ENCODE data around the gene PIP5K1B.

The PIP5K1B gene

DNA sequence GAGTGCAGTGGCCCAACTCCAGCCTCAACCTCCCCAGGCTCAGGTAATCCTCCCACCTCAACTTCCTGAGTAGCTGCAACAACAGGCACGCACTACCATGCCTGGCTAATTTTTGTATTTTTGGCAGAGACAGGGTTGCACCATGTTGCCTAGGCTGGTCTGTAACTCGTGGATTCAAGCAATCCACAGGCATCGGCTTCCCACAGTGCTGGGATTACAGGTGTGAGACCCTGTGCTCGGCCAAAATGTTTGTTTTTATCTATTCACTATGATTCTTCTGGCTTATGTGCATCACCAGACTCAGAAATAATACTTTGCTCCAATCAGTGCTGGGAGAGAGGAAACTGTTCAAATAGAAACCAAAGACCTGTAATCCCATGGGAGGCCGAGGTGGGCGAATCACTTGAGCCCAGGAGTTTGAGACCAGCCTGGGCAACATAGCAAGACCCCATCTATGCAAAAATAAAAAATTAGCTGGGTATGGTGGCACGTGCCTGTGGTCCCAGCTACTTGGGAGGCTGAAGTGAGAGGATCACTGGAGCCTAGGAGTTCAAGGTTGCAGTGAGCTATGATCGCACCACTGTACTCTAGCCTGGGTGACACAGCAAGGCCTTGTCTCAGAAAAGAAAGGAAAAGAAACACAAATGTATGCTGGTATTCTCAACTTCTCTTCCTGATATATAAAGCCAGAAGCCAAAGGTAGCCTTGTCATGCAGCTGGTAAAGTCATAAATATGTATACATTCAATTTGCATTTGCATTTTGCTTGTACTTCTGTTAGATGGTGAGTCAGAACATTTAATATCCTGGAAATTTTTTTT is 4.5 kb downstream of the PIP5K1B start:
- DNase-seq: no peak

DNA sequence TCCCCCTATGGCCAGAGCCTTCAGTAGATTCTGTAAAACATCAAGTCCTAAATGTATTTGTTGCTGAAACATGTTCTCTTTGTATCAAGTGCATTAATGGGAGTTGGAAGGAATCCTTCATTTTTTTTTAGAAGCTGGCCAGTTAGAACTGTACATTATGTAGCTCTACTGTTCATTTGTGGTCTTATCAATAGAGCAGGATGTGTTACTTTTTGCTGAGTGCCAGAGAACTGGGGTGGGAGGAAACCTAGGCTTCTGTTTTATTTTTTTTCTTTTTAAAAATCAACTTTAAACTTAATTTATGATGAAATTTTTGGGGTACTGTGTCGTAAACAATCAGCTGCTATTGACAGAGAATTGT is 5.1 kb downstream of the PIP5K1B start:
- DNase-seq: no peak

- DNase-seq: no peak
Measured at GRCh38 chr9:68711281-68711680, 6.2 kb downstream of the PIP5K1B start.

GRCh38 chr9:68711932-68712331 is 6.9 kb downstream of the PIP5K1B start:
- no peak for DNase-seq

DNA sequence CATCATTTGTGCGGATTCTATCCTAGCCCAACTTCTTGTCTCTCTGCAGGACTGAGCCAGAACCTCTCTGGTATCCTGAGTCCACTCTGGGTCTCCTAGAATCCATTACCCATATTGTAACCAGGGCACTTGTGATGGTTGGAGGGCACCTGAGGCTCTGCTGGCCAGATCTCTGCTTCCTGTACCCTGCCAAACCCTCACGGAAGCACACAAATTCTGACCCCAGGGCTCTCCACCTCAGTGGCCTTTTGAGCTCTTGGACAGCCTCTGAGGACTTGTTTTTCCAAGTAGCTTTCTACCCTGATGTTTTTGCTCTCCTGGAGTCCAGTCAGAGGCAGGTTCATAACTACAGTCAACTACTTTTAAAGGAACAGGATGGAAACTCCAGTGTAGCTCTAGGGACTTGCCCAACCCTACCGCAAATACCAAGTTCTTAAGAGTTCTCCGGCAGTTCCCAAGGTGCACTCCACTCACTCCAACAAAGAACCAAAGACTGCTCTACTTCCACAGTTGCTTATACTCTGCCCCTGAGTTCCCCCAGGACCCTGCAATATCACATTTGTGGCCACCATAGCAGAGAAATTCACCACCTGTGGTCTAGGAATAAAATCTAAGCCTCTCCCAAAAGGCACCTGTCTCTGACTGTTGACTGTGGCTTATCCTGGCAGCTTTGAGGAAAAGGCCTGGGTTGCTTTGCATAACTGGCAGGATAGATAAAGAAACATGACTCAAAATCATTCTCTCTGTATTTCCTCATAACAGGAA is 9.6 kb downstream of the PIP5K1B start:
- DNase-seq: no peak

- DNase-seq: no peak
Measured at GRCh38 chr9:68715181-68715456, 10.1 kb downstream of the PIP5K1B start.

DNA sequence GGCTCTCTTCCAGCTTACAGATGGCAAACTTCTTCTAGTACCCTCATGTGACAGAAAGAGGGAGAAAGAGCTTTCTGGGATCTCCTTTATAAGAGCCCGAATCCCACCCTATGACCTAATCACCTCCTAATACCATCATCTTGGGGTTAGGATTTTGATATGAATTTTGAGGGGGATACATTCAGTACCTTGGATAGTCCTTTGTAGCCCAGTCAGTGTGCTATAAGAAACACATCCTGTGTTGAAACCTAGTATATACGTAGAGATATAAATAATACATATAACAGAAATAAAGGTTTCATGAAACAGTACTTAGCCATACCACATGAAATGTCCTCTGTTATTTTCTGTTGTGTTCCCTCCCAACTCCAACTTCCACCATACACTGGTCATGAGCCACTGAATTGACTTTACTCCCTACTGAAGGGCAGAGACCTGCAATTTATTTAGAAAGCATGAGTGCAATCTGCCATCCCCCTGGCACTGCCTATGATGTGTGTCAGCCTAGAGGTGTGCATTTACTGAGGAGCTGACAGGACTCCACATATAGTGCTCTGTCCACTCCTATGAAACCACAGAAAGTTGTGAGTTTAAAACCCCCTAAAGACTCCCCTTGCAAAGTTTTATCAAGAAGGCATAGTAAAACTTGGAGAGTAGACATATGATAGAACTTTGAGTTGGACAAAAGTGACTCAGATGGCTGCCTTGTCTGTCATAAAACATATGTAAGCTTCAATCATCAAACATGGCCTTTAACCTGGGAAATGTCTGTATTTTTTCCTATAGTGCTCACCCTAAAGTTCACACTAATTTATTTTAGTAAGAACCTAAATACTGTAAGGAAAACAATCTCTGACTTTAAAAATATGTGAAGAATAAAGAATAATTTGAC is 12.8 kb downstream of the PIP5K1B start:
- no peak for DNase-seq

GRCh38 chr9:68719847-68720246 is 14.8 kb downstream of the PIP5K1B start:
- DNase-seq: no peak

DNA sequence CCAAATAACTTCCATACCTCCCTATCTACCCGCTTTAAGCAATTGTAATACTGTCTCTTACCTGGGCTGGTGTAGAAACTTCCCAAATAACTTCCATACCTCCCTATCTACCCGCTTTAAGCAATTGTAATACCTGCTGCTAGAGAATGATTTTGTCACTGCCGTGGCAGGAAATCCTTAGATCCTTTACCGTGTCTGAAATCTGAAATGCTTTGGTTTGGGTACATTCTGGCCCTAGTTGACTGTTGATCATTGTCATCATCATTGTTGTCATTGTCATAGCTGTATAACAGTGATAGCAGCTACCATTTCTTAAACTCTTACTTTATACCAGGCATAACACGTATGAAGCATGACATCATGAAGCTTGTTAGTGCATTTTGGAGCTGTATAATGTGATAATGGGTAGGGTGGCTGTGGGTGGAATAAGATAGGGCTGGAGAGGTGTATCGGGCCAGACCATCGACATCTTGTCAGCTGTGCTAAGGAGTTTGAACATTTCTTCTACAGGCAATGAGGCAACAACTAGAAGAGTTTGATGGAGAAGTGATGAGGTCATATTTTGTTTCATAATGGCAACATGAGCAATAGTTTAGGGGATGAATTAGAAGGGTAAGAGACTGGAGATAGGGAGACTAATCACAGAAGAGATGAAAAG is 15.7 kb downstream of the PIP5K1B start:
- no peak for DNase-seq

DNA sequence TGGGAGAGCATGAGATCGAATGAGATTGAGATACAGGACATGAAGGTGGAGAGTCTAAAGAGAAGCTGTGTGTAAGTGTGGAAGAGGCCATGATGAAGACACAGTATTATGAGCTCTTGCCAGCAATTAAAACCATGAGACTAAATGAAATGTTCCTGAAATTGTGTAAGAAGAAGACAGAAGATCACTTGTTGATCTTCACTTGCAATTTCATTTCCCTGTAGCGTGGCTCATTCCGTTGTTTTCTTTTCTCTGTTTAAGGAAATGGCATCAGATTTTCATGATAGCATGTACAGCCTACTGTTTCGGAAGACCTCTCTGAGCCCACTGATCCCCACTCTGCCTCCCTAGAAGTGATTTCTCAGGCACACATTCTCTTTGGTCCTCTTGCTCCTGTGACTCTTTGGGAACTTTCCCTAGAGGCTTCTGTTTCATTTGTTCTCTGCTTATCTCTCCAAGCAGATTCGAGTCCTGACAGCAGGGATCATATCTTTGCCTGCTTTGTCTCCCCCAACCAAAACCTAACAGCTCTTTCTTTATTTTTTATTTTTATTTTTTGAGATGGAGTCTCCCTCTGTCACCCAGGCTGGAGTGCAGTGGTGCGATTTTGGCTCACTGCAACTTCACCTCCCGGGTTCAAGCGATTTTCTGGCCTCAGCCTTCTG is 16.8 kb downstream of the PIP5K1B start:
- no peak for DNase-seq

DNA sequence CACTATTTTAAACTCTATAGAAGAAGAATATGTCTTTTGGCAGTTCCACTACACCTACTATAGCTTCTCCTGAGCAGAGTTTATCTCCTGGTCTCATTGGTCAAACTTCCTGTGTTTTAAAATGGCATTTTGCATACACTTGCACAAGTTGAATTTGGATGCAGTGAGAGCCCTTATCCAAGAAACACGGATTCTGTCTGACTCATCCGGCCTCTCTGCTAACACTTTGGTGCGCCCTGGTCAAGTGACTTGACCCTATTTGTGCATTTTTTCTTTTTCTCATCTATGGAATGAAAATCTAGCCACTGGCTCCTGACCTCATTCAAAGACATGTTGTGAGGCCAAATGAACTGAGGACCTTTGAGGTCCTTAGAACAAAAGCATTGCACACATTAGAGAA is 20.0 kb downstream of the PIP5K1B start:
- no peak for DNase-seq

GRCh38 chr9:68726489-68726888 is 21.4 kb downstream of the PIP5K1B start:
- DNase-seq: no peak

- no peak for DNase-seq
Measured at GRCh38 chr9:68727636-68728035, 22.6 kb downstream of the PIP5K1B start.

GRCh38 chr9:68728731-68729130 is 23.7 kb downstream of the PIP5K1B start:
- no peak for DNase-seq

GRCh38 chr9:68730570-68731235 is 25.7 kb downstream of the PIP5K1B start:
- no peak for DNase-seq

- DNase-seq: no peak
Measured at GRCh38 chr9:68731857-68732256, 26.8 kb downstream of the PIP5K1B start.

GRCh38 chr9:68732405-68733020 is 27.5 kb downstream of the PIP5K1B start:
- no peak for DNase-seq

DNA sequence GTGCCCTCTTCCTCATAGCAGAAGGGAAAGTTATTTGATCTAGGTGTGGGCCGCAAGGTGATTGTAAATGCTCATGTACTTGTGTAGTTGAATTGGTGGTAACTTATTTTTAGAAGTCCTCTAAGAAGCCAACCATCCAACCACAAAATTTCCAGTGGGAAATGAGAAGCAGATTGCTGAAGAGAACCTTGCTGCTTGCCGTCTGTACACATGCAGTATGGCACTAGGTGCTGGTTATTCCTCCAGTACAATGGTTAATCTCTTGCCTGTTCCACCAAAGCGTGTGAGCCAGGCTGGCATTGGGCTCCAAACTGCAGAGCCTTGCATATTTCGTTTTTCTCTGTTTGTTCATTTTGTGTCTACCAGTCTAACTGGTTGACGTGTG is 28.0 kb downstream of the PIP5K1B start:
- no peak for DNase-seq

GRCh38 chr9:68738358-68738757 is 33.3 kb downstream of the PIP5K1B start:
- no peak for DNase-seq

GRCh38 chr9:68739621-68740174 is 34.7 kb downstream of the PIP5K1B start:
- DNase-seq: no peak

DNA sequence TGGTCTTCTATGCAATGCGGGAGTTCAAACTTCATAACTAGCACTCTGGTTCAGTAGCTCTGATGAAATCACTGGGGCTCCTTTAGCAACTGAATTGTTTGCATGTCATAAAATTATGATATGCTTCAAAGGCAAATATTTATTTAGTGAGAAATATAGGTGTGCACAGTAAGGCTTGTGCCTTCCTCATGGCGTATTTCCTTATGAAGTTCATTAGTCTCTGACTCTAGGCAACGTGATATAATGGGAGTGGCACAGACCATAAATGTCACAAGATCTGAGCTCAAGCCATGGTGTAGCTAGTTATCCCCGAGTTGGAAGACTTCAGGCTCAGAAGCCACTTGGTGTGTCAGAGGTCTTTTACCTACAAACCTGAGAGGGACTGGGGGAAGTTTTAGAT is 35.5 kb downstream of the PIP5K1B start:
- DNase-seq: no peak

Data from NCI-H345 (cell line).